ENCODE measurements around the gene TSR3. TPM values are rescaled to one million over a fixed set of nuclear protein-coding genes. Genes with fewer than 3 reads are reported as not detected.

TSR3 gene
- total RNA-seq, 1 donor = 42.7 TPM

GRCh38 chr16:1394367-1394951, 42.8 kb upstream of the TSR3 start:
- TF ChIP-seq, protein P1, sequence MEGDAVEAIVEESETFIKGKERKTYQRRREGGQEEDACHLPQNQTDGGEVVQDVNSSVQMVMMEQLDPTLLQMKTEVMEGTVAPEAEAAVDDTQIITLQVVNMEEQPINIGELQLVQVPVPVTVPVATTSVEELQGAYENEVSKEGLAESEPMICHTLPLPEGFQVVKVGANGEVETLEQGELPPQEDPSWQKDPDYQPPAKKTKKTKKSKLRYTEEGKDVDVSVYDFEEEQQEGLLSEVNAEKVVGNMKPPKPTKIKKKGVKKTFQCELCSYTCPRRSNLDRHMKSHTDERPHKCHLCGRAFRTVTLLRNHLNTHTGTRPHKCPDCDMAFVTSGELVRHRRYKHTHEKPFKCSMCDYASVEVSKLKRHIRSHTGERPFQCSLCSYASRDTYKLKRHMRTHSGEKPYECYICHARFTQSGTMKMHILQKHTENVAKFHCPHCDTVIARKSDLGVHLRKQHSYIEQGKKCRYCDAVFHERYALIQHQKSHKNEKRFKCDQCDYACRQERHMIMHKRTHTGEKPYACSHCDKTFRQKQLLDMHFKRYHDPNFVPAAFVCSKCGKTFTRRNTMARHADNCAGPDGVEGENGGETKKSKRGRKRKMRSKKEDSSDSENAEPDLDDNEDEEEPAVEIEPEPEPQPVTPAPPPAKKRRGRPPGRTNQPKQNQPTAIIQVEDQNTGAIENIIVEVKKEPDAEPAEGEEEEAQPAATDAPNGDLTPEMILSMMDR (IDR thresholded peaks at IDR 0.05; ENCODE audit: insufficient read depth, low read depth, low read length) = no peak
- no peak for DNase-seq (ENCODE audit: low read depth)
- no peak overlapping the region for H3K4me3 ChIP-seq (ENCODE audit: low read depth, low read length)

DNA sequence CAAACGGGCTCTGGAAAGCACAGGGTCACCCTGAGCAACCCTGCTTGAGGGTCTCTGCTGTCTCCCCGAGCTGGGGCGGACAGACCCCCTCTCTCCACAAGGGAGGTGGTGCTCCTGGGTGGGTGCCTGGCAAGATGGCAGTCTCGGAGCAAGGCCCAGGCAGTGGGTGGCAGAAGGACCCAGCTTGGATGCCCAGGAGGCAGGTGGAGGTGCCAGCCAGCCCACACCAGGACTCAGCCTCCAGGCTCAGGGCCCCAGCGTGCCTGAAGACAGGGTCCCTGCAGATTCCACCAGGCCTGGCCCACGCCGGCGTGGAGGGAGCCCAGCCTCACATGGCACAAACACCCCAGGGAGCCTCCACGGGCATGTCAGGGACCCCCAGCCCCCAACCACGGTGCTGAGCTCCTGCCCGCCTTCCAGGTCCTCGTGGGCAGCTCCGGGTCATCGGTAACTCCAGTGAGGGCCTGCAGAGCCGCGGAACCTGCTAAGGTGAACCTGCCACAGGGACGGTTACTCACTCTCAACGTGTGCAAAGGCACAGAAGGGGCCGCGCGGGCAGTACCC, 42.0 kb upstream of the TSR3 start:
- H3K4me3 ChIP-seq (ENCODE audit: low read depth, low read length) = no peak overlapping the region
- DNase-seq (ENCODE audit: low read depth) = no peak
- TF ChIP-seq, protein P1 (IDR thresholded peaks at IDR 0.05; ENCODE audit: insufficient read depth, low read depth, low read length) = no peak

- DNase-seq (ENCODE audit: low read depth) = no peak
- H3K4me3 ChIP-seq (ENCODE audit: low read depth, low read length) = no peak overlapping the region
- TF ChIP-seq, protein P1 (IDR thresholded peaks at IDR 0.05; ENCODE audit: insufficient read depth, low read depth, low read length) = no peak
Observed at GRCh38 chr16:1392826-1393225, 41.1 kb upstream of the TSR3 start.

DNA sequence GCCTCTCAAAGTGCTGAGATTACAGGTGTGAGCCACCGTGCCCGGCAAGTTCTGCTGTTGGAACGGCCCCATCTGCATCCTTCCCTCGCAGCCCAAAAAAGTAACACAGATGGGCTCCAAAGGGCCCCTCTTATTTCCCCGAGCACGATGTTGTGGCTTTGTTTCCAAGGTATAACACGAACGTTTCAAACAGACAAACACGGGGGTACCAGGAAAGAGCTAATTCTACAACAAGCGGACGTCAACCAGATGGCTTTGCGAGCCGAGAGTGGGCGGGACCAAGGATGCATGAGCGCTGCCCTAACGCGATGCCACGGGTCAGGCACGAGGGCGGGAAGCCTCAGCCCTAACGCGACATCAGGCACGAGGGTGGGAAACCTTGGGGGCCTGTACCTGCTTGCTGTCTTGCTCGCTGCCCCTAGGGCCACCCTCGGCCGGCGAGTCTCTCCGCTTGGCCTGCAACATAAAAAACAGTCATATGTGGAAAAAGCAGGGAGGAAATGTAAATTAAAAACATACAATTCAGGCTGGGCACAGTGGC, 38.6 kb upstream of the TSR3 start:
- DNase-seq (ENCODE audit: low read depth) = no peak
- TF ChIP-seq, protein P1 (IDR thresholded peaks at IDR 0.05; ENCODE audit: insufficient read depth, low read depth, low read length) = no peak
- no peak overlapping the region for H3K4me3 ChIP-seq (ENCODE audit: low read depth, low read length)

- DNase-seq (ENCODE audit: low read depth) = no peak
- TF ChIP-seq, protein P1 (IDR thresholded peaks at IDR 0.05; ENCODE audit: insufficient read depth, low read depth, low read length) = no peak
- H3K4me3 ChIP-seq (ENCODE audit: low read depth, low read length) = no peak overlapping the region
Observed at GRCh38 chr16:1389762-1390161, 38.1 kb upstream of the TSR3 start.

DNA sequence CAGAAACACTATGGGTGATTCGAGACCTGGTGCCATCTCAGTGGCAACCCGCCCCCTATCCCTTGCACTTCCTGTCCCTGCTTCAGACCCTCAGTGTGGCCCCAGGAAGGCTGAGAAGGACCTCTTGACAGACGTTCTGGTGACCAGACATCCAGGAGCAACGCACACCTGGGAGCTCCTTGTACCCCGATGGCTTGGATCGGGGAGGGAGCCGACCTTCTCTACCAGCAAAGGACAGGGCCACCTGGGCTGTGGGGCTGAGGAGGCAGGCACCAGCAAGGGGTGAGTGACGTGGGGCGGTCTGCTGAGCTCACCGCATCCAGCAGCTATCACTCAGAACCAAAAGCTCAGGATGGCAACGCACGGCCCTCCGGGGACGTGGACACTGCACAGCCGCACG, 35.7 kb upstream of the TSR3 start:
- TF ChIP-seq, protein P1 (IDR thresholded peaks at IDR 0.05; ENCODE audit: insufficient read depth, low read depth, low read length) = no peak
- H3K4me3 ChIP-seq (ENCODE audit: low read depth, low read length) = no peak overlapping the region
- DNase-seq (ENCODE audit: low read depth) = no peak

All from fibroblast of villous mesenchyme (primary cell).